GM21423 (cell line): ENCODE data around the gene BARX2.
A peak's percentile ranks its signal among the peaks of the same experiment; 100 is the strongest.
"Not testable (repeated sequence)": the region's sequence is repeated elsewhere in the genome, so short reads cannot be mapped to it uniquely, and the experiment has no call there.

Experiments
- ATAC-seq: cut with Tn5 transposase; IDR thresholded peaks from one replicate; pipeline ENCODE4 v1.9.1; 2021; ENCODE audit warnings: mild to moderate bottlenecking, moderate library complexity; ENCODE audit not compliant: unreplicated experiment

Gene BARX2, protein sequence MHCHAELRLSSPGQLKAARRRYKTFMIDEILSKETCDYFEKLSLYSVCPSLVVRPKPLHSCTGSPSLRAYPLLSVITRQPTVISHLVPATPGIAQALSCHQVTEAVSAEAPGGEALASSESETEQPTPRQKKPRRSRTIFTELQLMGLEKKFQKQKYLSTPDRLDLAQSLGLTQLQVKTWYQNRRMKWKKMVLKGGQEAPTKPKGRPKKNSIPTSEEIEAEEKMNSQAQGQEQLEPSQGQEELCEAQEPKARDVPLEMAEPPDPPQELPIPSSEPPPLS

GRCh38 chr11:129375751-129376657 lies at the start of gene BARX2:
Gene BARX2 (plus strand): TSS chr11:129375848. CDS start chr11:129376036, 188 bp downstream.
- ATAC-seq = no peak

- ATAC-seq = no peak
Observed at GRCh38 chr11:129326921-129327320, 48.7 kb upstream of the BARX2 start.

DNA sequence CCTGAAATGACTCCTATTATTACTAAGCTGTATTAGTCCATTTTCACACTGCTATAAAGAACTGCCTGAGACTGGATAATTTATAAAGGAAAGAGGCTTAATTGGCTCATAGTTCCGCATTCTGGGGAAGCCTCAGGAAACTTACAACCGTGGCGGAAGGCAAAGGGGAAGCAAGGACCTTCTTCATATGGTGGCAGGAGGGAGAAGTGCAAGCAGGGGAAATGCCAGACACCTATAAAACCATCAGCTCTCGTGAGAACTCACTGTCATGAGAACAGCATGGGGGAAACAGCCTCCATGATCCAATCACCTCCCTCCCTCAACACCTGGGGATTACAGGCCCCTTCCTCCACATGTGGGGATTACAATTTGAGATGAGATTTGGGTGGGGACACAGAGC lies 47.9 kb upstream of the BARX2 start:
- not testable (repeated sequence) for ATAC-seq

DNA sequence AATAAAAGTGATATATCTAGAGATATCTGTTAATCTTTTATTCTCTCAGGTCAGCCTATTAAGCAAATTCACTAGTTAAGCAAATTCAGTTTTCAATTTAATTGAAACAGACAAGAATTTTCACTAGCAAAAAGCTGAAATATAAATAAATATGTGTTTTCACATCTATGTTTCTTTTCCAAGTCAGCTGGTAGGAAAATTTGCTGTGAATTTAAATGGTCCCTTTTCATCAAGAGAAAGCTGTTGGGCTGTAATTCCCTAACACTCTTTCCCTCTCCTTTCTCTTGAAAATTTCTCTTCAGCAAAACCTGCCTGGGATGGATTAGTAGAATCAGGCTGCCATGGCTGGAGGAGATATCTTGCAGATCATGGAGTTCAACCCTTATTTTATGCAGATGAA lies 46.9 kb upstream of the BARX2 start:
- ATAC-seq = no peak

GRCh38 chr11:129331217-129331616 lies 44.4 kb upstream of the BARX2 start:
- no peak for ATAC-seq

GRCh38 chr11:129331871-129332274 lies 43.8 kb upstream of the BARX2 start:
- ATAC-seq = peak; percentile 74

GRCh38 chr11:129333873-129334272 lies 41.8 kb upstream of the BARX2 start:
- no peak for ATAC-seq

DNA sequence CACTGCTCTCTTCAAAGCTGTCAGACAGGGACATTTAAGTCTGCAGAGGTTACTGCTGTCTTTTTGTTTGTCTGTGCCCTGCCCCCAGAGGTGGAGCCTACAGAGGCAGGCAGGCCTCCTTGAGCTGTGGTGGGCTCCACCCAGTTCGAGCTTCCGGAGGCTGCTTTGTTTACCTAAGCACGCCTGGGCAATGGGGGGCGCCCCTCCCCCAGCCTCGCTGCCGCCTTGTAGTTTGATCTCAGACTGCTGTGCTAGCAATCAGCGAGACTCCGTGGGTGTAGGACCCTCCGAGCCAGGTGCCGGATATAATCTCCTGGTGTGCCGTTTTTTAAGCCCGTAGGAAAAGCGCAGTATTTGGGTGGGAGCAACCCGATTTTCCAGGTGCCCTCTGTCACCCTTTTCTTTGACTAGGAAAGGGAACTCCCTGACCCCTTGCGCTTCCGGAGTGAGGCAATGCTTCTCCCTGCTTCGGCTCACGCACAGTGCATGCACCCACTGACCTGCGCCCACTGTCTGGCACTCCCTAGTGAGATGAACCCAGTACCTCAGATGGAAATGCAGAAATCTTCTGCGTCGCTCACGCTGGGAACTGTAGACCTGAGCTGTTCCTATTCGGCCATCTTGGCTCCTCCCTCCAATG lies 31.2 kb upstream of the BARX2 start:
- ATAC-seq = not testable (repeated sequence)

GRCh38 chr11:129346916-129347315 lies 28.7 kb upstream of the BARX2 start:
- no peak for ATAC-seq

- no peak for ATAC-seq
Observed at GRCh38 chr11:129348813-129349212, 26.8 kb upstream of the BARX2 start.

- ATAC-seq = no peak
Observed at GRCh38 chr11:129352676-129353075, 23.0 kb upstream of the BARX2 start.

- no peak for ATAC-seq
Observed at GRCh38 chr11:129354691-129355090, 21.0 kb upstream of the BARX2 start.

- ATAC-seq = no peak
Observed at GRCh38 chr11:129359748-129360147, 15.9 kb upstream of the BARX2 start.

DNA sequence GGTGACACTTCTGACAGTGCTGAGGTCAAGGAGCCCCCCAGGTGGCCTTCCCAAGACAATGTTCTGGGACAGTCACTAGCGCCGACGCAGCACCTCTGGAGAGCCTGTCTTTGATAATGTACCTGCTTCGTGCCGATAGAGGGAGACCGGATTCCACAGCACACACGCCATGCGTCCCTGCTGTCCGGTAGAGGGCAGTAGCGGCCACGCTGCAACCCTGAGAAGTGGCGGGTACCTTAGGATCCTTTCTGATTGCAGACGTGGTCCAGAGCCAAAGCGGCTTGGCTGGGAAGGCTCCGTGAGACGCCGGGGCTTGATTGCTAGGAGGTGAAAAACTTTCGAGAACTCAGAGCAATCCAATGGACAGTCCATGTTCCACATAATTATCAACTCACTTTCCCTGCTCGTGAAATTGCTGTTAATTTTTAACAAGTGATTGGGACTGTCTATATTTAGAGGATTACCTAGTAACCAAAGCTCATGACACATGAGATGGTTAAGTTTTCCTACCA lies 11.4 kb upstream of the BARX2 start:
- ATAC-seq = peak; percentile 100

DNA sequence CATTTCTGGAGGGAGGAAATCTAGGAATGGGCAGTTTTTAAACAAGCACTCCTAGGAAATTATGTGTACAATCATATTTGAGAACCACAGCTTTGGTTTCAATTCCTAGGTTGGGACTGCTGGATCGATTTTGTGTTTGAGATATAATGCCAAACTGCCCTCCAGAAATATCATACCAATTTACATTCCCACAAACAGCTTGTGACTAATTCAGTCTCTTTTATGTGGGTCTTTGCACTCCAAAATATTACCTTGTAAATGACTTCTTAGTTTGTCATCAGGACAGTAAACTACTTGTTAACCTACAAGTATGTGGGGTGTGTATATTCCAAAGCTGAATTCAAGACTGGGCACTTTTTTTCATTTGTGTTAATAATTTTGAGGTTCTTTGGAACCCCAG lies 9.8 kb upstream of the BARX2 start:
- no peak for ATAC-seq

- no peak for ATAC-seq
Observed at GRCh38 chr11:129366737-129367597, 8.7 kb upstream of the BARX2 start.

GRCh38 chr11:129368889-129369672 lies 6.6 kb upstream of the BARX2 start:
- ATAC-seq = no peak

DNA sequence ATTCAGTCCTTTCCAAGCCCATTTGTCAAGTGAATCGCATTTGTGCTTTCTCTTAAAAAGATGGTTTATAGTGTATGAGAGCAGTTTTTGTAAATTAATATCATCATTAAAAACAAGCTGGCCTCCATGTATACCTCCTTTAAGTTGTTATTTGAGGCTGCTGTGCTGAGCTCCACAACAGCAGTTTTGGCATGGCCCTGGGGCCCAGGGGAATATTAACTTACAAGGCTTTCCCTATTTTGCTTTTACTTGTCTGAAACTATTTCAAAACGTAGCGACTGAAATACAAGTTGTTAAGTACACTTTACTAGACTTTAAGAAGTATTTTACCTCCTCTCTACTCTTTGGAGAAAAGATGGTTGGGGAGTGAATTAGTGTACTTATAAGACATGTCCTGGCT lies 4.9 kb upstream of the BARX2 start:
- ATAC-seq = no peak

DNA sequence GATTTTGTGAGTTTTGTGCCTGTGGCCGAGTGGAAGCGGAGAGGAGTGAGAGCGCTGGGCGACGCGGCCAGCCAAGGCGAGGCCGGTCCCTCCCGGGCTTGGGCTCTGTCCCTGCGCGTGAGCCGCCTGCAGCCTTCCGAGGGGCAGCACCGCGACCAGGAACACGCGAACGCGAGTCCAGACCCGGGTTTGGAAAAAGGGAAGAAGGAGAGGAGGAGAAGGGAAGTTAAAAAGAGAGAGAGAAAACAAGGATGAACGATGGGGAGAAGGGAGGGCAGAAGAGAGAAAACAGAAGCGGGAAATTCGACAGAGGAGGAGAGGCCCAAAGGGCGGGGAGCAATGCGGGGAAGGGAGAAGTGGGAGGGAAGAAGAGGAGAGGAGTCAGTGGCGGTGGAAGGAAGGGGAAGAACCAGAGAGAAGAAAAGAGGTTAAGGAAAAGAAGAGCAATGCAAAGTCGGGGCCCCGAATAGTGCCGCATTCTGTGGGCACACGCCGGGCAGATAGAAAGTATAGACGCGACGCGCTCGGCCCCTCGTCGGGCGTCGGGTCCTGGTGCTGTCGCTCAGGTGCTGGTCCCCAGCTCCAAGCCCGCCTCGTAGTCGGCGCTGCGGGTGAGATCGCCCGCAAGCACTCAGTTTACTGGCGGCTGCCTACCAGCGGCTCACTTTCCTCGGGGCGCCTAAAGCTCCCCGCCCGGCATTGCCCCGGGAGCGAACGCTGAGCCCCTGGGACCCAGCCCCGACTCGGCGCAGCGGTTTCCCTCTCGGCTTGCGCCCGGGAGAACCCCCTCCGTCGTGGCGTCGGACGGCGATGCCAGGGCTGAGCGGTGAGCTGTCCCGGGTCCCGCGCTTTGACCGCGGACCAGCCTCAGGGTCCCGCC lies 2.8 kb upstream of the BARX2 start:
- no peak for ATAC-seq
